ENCODE results near the gene ST6GAL1. TPM values are rescaled to one million over a fixed set of nuclear protein-coding genes. Genes with fewer than 3 reads are reported as not detected.

ST6GAL1 gene
- total and polyA plus RNA-seq, 4 experiments from 2014 or later: 165 to 232 (median 197) TPM

DNA sequence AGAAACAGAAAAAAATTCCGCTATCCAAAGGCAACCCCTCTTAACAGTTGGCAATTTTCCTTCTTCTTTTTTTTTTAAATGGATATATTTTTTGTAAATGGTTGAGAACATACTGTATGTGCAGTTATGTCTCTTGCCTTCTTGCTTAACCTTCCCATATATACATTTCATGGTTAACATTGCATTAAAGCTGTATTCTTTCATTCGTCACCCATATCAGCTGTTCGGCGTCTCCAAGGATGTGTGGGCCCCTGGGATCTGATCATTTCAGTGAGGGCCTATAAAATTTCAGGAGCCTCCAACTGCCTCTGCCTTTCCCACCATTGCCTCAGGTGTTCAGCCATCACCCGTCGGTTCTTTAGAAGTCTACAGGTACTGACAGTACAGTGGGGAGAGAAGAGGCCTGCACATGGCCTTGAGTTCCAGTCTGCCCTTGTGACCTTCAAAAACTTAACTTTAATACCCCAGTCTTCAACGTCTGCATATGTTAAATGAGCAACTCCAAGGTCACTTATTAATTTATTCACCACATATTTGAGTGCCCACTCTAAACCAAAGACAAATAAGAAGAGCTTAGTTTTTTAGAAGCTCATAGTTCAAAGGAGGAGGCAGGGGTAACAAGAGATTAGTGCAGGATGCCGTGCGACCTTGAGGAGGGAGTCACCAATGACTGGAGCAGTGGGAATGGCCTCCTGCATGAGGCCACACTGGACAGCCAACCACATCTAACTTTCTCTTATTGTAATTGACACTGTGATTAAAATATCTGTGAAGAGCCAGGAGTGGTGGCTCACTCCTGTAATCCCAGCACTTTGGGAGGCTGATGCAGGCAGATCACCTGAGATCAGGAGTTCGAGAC lies 6.9 kb downstream of the ST6GAL1 start:
- Mint-ChIP-seq H3K4me3 (peak overlapping the region in 4 of 8 donors; percentile 9 to 54 (median 14)), H3K27me3 (no peaks in the 10 kb centered on the region), H3K9me3 (peaks cover 0 to 2% (median 0%) of the 10 kb centered on the region in 8 donors), H3K36me3 (peaks cover 44 to 55% of the 10 kb centered on the region in 2 donors), H3K4me1 (peaks cover 55 to 88% (median 69%) of the 10 kb centered on the region in 4 donors), H3K27ac (peak overlapping the region in 4 of 7 donors; percentile 4 to 79 (median 64))
- Histone ChIP-seq H3K27ac (ENCODE audit: low read depth, low read length) (no peak overlapping the region), H3K9me3 (ENCODE audit: control insufficient read depth in 1 of 2, low read length in 2 of 2) (no peaks in the 10 kb centered on the region), H3K27me3 (ENCODE audit: insufficient read depth, low read length) (no peaks in the 10 kb centered on the region), H3K36me3 (ENCODE audit: insufficient read depth, low read length) (peaks cover 20% of the 10 kb centered on the region), H3K4me3 (ENCODE audit: low read length in 2 of 2) (no peak overlapping the region), H3K4me1 (ENCODE audit: insufficient read depth, low read length) (peaks cover 66% of the 10 kb centered on the region)
- POLR2A ChIA-PET (ENCODE audit: partially characterized antibody): interaction anchor here (0.6 to 1.3 kb wide), 3 partner anchors 28 to 88 kb away, joined by 3 to 4 read pairs (median 3); no protein-coding TSS in a partner anchor
- CTCF ChIA-PET (ENCODE audit: partially characterized antibody): interaction anchor here (0.9 to 12.6 kb wide), 8 partner anchors 16 to 228 kb away, joined by 3 to 184 read pairs (median 3); partner anchors contain the start of gene RPL39L
- DNase-seq: no peak
- intact Hi-C loops (cut with micrococcal nuclease): no loop called here

DNA sequence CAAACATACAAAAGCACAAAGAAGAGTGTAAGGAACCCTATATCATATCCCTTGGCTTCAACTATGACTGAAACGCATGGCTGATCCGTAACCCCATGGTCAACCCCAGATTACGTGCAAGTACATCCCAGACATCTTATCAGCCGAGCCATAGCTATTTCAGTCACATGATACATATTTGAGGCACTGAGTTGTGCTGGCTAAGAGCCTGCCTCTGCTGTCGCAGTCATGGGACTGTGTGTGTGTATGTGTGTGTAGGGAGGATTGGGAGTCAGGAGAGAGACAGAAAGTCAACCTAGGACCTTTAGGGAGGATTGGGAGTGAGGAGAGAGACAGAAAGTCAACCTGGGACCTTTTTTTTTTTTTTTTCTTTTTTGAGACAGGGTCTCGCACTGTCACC lies 8.4 kb downstream of the ST6GAL1 start:
- H3K36me3 Mint-ChIP-seq: peaks cover 39 to 54% of the 10 kb centered on the region in 2 donors
- intact Hi-C loops (cut with micrococcal nuclease): no loop called here
- peaks cover 20% of the 10 kb centered on the region for H3K36me3 ChIP-seq (ENCODE audit: insufficient read depth, low read length)
- H3K27ac Mint-ChIP-seq: peak overlapping the region in 5 of 7 donors; percentile 43 to 65 (median 53)
- peaks cover 51% of the 10 kb centered on the region for H3K4me1 ChIP-seq (ENCODE audit: insufficient read depth, low read length)
- H3K4me1 Mint-ChIP-seq: peaks cover 48 to 83% (median 62%) of the 10 kb centered on the region in 4 donors
- CTCF ChIA-PET (ENCODE audit: partially characterized antibody): interaction anchor here (1.2 to 12.6 kb wide), 4 partner anchors 91 to 200 kb away, joined by 3 to 184 read pairs (median 4); partner anchors contain the start of gene RPL39L
- no peaks in the 10 kb centered on the region for H3K9me3 ChIP-seq (ENCODE audit: control insufficient read depth in 1 of 2, low read length in 2 of 2)
- H3K27me3 ChIP-seq (ENCODE audit: insufficient read depth, low read length): no peaks in the 10 kb centered on the region
- no peaks in the 10 kb centered on the region for H3K27me3 Mint-ChIP-seq
- H3K4me3 Mint-ChIP-seq: peak overlapping the region in 2 of 8 donors; percentile 39 to 66
- no peak overlapping the region for H3K27ac ChIP-seq (ENCODE audit: low read depth, low read length)
- no peak for DNase-seq
- no peak overlapping the region for H3K4me3 ChIP-seq (ENCODE audit: low read length in 2 of 2)
- no peaks in the 10 kb centered on the region for H3K9me3 Mint-ChIP-seq
- POLR2A ChIA-PET (ENCODE audit: partially characterized antibody): interaction anchor here (1.4 kb wide), 1 partner anchor 8 kb away, joined by 5 read pairs; no protein-coding TSS in a partner anchor

DNA sequence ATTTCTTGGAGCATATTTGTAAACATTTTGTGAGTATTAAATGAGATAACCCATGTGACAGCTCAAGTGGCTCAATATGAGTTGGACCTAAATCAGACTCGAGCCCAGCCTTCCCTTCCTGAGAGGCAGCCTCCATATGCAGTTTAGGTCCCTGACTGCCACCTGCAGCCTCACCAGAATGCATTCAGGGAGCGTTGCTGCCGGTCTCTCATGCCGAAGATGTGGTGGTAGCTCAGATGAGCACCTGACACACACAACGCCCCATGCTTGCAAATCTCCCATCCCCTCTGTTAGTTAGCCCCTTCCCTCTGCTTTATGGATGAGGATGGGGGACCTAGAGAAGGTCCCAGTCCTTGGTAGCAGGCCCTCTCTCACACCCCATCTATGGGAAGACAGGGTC lies 9.2 kb downstream of the ST6GAL1 start:
- peaks cover 24% of the 10 kb centered on the region for H3K36me3 ChIP-seq (ENCODE audit: insufficient read depth, low read length)
- Mint-ChIP-seq H3K4me1 (peaks cover 48 to 82% (median 64%) of the 10 kb centered on the region in 4 donors), H3K27ac (peak overlapping the region in 3 of 7 donors; percentile 48 to 65 (median 50)), H3K27me3 (no peaks in the 10 kb centered on the region), H3K36me3 (peaks cover 39 to 54% of the 10 kb centered on the region in 2 donors), H3K4me3 (peak overlapping the region in 3 of 8 donors; percentile 24 to 52 (median 48)), H3K9me3 (no peaks in the 10 kb centered on the region)
- ChIA-PET POLR2A (ENCODE audit: partially characterized antibody) (interaction anchor here (1.4 kb wide), 1 partner anchor 8 kb away, joined by 5 read pairs; no protein-coding TSS in a partner anchor), CTCF (ENCODE audit: partially characterized antibody) (interaction anchor here (1.2 to 12.6 kb wide), 3 partner anchors 30 to 174 kb away, joined by 3 to 184 read pairs (median 4); no protein-coding TSS in a partner anchor)
- no peak overlapping the region for H3K27ac ChIP-seq (ENCODE audit: low read depth, low read length)
- no peaks in the 10 kb centered on the region for H3K9me3 ChIP-seq (ENCODE audit: control insufficient read depth in 1 of 2, low read length in 2 of 2)
- no peak for DNase-seq
- intact Hi-C loops (cut with micrococcal nuclease): no loop called here
- H3K4me1 ChIP-seq (ENCODE audit: insufficient read depth, low read length): peaks cover 45% of the 10 kb centered on the region
- no peaks in the 10 kb centered on the region for H3K27me3 ChIP-seq (ENCODE audit: insufficient read depth, low read length)
- H3K4me3 ChIP-seq (ENCODE audit: low read length in 2 of 2): no peak overlapping the region

DNA sequence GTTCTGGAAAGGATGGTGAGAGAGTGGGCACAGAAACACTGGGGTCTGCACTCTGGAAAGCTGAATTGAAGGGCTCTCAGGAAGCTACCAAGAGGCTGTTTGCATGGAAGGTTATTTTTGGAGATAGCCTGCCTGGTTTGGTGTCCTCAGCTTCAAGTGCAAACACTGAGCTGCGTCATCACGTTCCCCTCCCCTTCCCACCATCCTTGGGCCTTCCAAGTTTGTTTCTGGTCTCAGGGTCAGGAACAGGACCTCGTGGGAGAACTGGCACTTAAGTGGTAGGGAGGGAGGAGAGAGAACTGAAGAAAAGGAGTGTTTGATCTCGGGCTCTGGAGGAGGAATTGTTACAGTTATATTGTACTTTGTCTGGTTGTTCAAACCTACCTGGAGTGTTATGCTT lies 10.6 kb downstream of the ST6GAL1 start:
- intact Hi-C loops (cut with micrococcal nuclease): no loop called here
- DNase-seq: no peak
- Mint-ChIP-seq H3K27me3 (no peaks in the 10 kb centered on the region), H3K27ac (peak overlapping the region in 3 of 7 donors; percentile 29 to 53 (median 44)), H3K4me1 (peaks cover 43 to 76% (median 60%) of the 10 kb centered on the region in 4 donors), H3K9me3 (no peaks in the 10 kb centered on the region), H3K4me3 (no peak overlapping the region), H3K36me3 (peaks cover 39 to 49% of the 10 kb centered on the region in 2 donors)
- Histone ChIP-seq H3K4me1 (ENCODE audit: insufficient read depth, low read length) (peaks cover 38% of the 10 kb centered on the region), H3K4me3 (ENCODE audit: low read length in 2 of 2) (no peak overlapping the region), H3K36me3 (ENCODE audit: insufficient read depth, low read length) (peaks cover 18% of the 10 kb centered on the region), H3K27ac (ENCODE audit: low read depth, low read length) (no peak overlapping the region), H3K9me3 (ENCODE audit: control insufficient read depth in 1 of 2, low read length in 2 of 2) (no peaks in the 10 kb centered on the region), H3K27me3 (ENCODE audit: insufficient read depth, low read length) (no peaks in the 10 kb centered on the region)
- POLR2A ChIA-PET (ENCODE audit: partially characterized antibody): interaction anchor here (1.5 to 3.2 kb wide), 2 partner anchors 9 to 32 kb away, joined by 3 to 11 read pairs; partner anchors contain the start of gene ST6GAL1
- CTCF ChIA-PET (ENCODE audit: partially characterized antibody): interaction anchor here (1.0 to 1.2 kb wide), 2 partner anchors 19 to 224 kb away, joined by 3 read pairs; no protein-coding TSS in a partner anchor

DNA sequence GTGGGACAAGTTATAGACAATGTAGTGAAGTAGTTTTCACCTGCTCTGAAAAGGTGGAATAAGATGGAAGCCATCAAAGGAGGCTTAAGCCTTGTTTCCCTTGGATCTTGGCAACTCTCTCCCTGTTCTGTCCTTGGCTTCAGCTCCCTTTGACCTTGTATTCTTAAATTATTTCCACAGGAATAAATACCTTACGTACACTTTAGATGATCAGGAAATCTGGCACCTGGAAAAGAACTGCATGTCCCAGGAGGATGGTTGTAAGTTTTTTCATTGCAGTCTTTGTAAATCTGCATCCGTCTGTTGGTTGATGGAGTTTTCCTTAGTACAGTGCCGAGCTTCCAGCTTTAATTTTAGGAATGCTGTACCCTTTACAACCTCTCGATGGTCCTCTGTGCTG lies 11.8 kb downstream of the ST6GAL1 start:
- no peaks in the 10 kb centered on the region for H3K27me3 Mint-ChIP-seq
- Histone ChIP-seq H3K27ac (ENCODE audit: low read depth, low read length) (no peak overlapping the region), H3K36me3 (ENCODE audit: insufficient read depth, low read length) (peaks cover 22% of the 10 kb centered on the region), H3K4me1 (ENCODE audit: insufficient read depth, low read length) (peaks cover 38% of the 10 kb centered on the region), H3K9me3 (ENCODE audit: control insufficient read depth in 1 of 2, low read length in 2 of 2) (no peaks in the 10 kb centered on the region), H3K27me3 (ENCODE audit: insufficient read depth, low read length) (no peaks in the 10 kb centered on the region), H3K4me3 (ENCODE audit: low read length in 2 of 2) (no peak overlapping the region)
- no peaks in the 10 kb centered on the region for H3K9me3 Mint-ChIP-seq
- POLR2A ChIA-PET (ENCODE audit: partially characterized antibody): interaction anchor here (1.1 to 3.2 kb wide), 3 partner anchors 10 to 33 kb away, joined by 3 to 11 read pairs (median 3); partner anchors contain the start of gene ST6GAL1
- H3K4me3 Mint-ChIP-seq: no peak overlapping the region
- intact Hi-C loops (cut with micrococcal nuclease): no loop called here
- CTCF ChIA-PET (ENCODE audit: partially characterized antibody): interaction anchor here (1.1 to 1.2 kb wide), 3 partner anchors 10 to 93 kb away, joined by 3 to 6 read pairs (median 4); no protein-coding TSS in a partner anchor
- H3K4me1 Mint-ChIP-seq: peaks cover 50 to 77% (median 61%) of the 10 kb centered on the region in 4 donors
- no peak overlapping the region for H3K27ac Mint-ChIP-seq
- H3K36me3 Mint-ChIP-seq: peaks cover 47 to 53% of the 10 kb centered on the region in 2 donors
- DNase-seq: no peak

DNA sequence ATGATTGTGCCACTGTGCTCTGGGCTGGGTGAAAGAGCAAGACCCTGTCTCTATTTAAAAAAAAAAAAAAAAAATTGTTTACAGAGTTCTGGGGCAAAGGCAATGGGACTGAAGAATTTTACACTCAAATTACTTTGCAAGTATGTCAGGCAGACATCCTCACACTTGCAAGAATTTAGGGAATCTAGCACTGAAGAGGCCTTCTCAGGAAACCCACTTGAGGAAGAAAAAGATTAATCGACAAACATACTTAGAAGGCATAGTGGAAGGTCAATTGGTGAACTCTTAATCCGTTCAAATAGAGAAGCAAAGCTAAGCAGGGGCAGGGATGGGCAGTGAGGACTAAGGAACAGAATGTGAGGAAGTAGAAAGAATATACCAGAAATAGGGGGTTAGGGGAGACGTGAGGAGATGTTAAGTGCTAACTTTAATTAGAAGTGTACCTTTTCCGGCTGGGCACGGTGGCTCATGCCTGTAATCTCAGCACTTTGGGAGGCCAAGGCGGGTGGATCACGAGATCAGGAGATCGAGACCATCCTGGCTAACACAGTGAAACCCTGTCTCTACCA lies 15.0 kb downstream of the ST6GAL1 start:
- no peak overlapping the region for H3K4me3 Mint-ChIP-seq
- H3K27me3 Mint-ChIP-seq: no peaks in the 10 kb centered on the region
- Histone ChIP-seq H3K27ac (ENCODE audit: low read depth, low read length) (no peak overlapping the region), H3K4me1 (ENCODE audit: insufficient read depth, low read length) (peaks cover 39% of the 10 kb centered on the region), H3K27me3 (ENCODE audit: insufficient read depth, low read length) (no peaks in the 10 kb centered on the region), H3K36me3 (ENCODE audit: insufficient read depth, low read length) (peaks cover 30% of the 10 kb centered on the region), H3K9me3 (ENCODE audit: control insufficient read depth in 1 of 2, low read length in 2 of 2) (no peaks in the 10 kb centered on the region), H3K4me3 (ENCODE audit: low read length in 2 of 2) (no peak overlapping the region)
- H3K36me3 Mint-ChIP-seq: peaks cover 60 to 64% of the 10 kb centered on the region in 2 donors
- POLR2A ChIA-PET (ENCODE audit: partially characterized antibody): interaction anchor here (1.6 kb wide), 1 partner anchor 13 kb away, joined by 4 read pairs; no protein-coding TSS in a partner anchor
- H3K4me1 Mint-ChIP-seq: peaks cover 54 to 79% (median 60%) of the 10 kb centered on the region in 4 donors
- no peak overlapping the region for H3K27ac Mint-ChIP-seq
- intact Hi-C loops (cut with micrococcal nuclease): no loop called here
- CTCF ChIA-PET (ENCODE audit: partially characterized antibody): interaction anchor here (0.7 to 2.0 kb wide), 3 partner anchors 13 to 96 kb away, joined by 4 to 6 read pairs (median 4); no protein-coding TSS in a partner anchor
- H3K9me3 Mint-ChIP-seq: peaks cover 0 to 2% (median 0%) of the 10 kb centered on the region in 8 donors
- no peak for DNase-seq

Measured in CD4-positive, alpha-beta memory T cell (primary cell).